Measurements from ENCODE around the gene DGKQ. TPM values are rescaled to one million over a fixed set of nuclear protein-coding genes. Genes with fewer than 3 reads are reported as not detected.

The DGKQ gene
- total and polyA plus RNA-seq, 2 experiments from 2014 or later, result 4.0 to 22.4 TPM

- TF ChIP-seq ZNF462 (CRISPR knock-in tag; IDR thresholded peaks at IDR 0.05), result no peak
- no peak for TF ChIP-seq CTCF (conservative IDR thresholded peaks at IDR 0.05; ENCODE audit: low read depth in 2 of 2)
Observed at GRCh38 chr4:961351-962230, 11.8 kb downstream of the DGKQ start (continued).

- peaks cover 3% of the 10 kb centered on the region for H3K27me3 Mint-ChIP-seq (ENCODE audit: insufficient read depth, low read depth, poor library complexity)
- no peak overlapping the region for H3K4me3 Mint-ChIP-seq
- no peak for DNase-seq (ENCODE audit: low spot score)
- ATAC-seq, result no peak
- no peak overlapping the region for H2AFZ ChIP-seq
- H3K36me3 ChIP-seq (ENCODE audit: insufficient read depth), result no peaks in the 10 kb centered on the region
- no peak overlapping the region for H3K27ac Mint-ChIP-seq
- H3K79me2 ChIP-seq (replicated peaks; ENCODE audit: insufficient read depth), result no peaks in the 10 kb centered on the region
- no peaks in the 10 kb centered on the region for H3K27me3 ChIP-seq (ENCODE audit: insufficient read depth)
- H3K27ac ChIP-seq (ENCODE audit: low read depth), result no peak overlapping the region
- no peaks in the 10 kb centered on the region for H3K4me1 ChIP-seq (ENCODE audit: insufficient read depth)
- no peak overlapping the region for H3K4me3 ChIP-seq
- no peaks in the 10 kb centered on the region; the same call in 1 of the 2 replicates for H4K20me1 ChIP-seq (replicated peaks; ENCODE audit: insufficient read depth)
- no peaks in the 10 kb centered on the region for H3K4me1 Mint-ChIP-seq
- H3K36me3 Mint-ChIP-seq (ENCODE audit: low read depth), result no peaks in the 10 kb centered on the region
- no peaks in the 10 kb centered on the region for H3F3A ChIP-seq (replicated peaks; ENCODE audit: low read depth)
- no peaks in the 10 kb centered on the region for H3K9me3 Mint-ChIP-seq
- H3K9me2 ChIP-seq (ENCODE audit: insufficient read depth), result no peaks in the 10 kb centered on the region
- no peak overlapping the region for H3K4me2 ChIP-seq
- TF ChIP-seq EZH2 (IDR thresholded peaks at IDR 0.05; ENCODE audit: low read depth, unreplicated experiment) (no peak), CREB1 (CRISPR knock-in tag; IDR thresholded peaks at IDR 0.05; ENCODE audit: low read depth) (no peak), ZNF331 (CRISPR knock-in tag; IDR thresholded peaks at IDR 0.05; ENCODE audit: low read depth) (no peak), JUNB (IDR thresholded peaks at IDR 0.05; ENCODE audit: unreplicated experiment) (no peak), ETS1 (IDR thresholded peaks at IDR 0.05) (no peak)
Observed at GRCh38 chr4:960636-961350, 12.6 kb downstream of the DGKQ start.

All from GM23338 (cell line).